ENCODE results near the gene ZGLP1.

Gene ZGLP1

GRCh38 chr19:10256970-10257615, 52.5 kb downstream of the ZGLP1 start:
- H3K27me3 ChIP-seq = no peaks in the 10 kb centered on the region
- peaks cover 5% of the 10 kb centered on the region for H3K4me1 ChIP-seq
- TF ChIP-seq CTCF (IDR thresholded peaks at IDR 0.05; ENCODE audit: low read depth, low read length) = no peak
- no peak overlapping the region for H3K4me3 ChIP-seq (ENCODE audit: low read depth, low read length)
- no peak for DNase-seq
- H3K36me3 ChIP-seq = peaks cover 45% of the 10 kb centered on the region
- no peaks in the 10 kb centered on the region for H3K9me3 ChIP-seq

DNA sequence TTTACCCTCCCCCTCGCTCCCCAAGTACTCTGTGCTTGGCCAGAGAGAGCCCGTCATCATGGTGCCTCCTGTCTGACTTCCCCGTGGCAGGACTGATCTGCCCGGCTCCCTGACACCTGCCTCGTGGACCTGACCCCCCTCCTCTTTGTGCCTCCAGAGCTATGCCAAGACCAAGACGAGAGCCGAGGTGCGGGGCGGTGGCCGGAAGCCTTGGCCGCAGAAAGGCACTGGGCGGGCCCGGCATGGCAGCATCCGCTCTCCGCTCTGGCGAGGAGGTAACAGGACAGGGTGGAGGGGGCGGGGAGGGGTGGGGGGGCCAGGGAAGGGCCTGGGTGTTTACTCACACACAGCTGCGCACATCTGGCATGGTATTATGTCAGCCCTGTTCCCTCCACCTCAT, 53.1 kb downstream of the ZGLP1 start:
- peaks cover 45% of the 10 kb centered on the region for H3K36me3 ChIP-seq
- TF ChIP-seq CTCF (IDR thresholded peaks at IDR 0.05; ENCODE audit: low read depth, low read length) = no peak
- DNase-seq = no peak
- no peak overlapping the region for H3K4me3 ChIP-seq (ENCODE audit: low read depth, low read length)
- H3K27me3 ChIP-seq = no peaks in the 10 kb centered on the region
- peaks cover 5% of the 10 kb centered on the region for H3K4me1 ChIP-seq
- no peaks in the 10 kb centered on the region for H3K9me3 ChIP-seq

DNA sequence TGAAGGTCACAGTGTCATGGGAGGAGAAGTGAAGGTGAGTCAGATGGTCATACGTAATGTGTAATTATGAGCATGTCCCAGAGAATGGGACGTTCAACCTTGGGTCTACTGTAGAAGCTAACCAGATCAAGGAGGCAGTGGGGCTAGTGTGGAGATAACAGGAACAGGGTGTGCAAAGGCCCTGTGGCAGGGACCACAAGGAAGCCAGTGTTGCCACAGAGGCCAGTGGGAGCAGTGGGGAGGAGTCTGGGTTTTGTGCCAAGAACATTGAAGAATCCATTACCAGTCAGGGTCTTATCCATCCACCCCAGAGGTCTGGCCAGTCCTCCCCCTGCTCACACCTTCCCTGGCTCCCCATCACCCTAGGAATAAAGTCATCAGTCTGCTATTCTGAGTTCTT, 54.3 kb downstream of the ZGLP1 start:
- H3K4me1 ChIP-seq = peaks cover 5% of the 10 kb centered on the region

More for the DNA sequence above, 54.3 kb downstream of the ZGLP1 start:
- H3K36me3 ChIP-seq = peaks cover 45% of the 10 kb centered on the region
- no peak for DNase-seq
- TF ChIP-seq CTCF (IDR thresholded peaks at IDR 0.05; ENCODE audit: low read depth, low read length) = no peak
- no peaks in the 10 kb centered on the region for H3K27me3 ChIP-seq
- no peak overlapping the region for H3K4me3 ChIP-seq (ENCODE audit: low read depth, low read length)
- no peaks in the 10 kb centered on the region for H3K9me3 ChIP-seq
